ENCODE data around the gene TBC1D17. TPM values are rescaled to one million over a fixed set of nuclear protein-coding genes. Genes with fewer than 3 reads are reported as not detected.
A peak's percentile ranks its signal among the peaks of the same experiment; 100 is the strongest.

The TBC1D17 gene
- total and polyA plus RNA-seq, 2 of the 13 experiments (the other 11 are each of a cell fraction or from before 2014, with no cell fraction given): 9.7 to 16.9 TPM

GRCh38 chr19:49850487-49851342, 26.8 kb upstream of the TBC1D17 start, which contains the start of gene PTOV1 (continued):
- TF ChIP-seq, protein P1, sequence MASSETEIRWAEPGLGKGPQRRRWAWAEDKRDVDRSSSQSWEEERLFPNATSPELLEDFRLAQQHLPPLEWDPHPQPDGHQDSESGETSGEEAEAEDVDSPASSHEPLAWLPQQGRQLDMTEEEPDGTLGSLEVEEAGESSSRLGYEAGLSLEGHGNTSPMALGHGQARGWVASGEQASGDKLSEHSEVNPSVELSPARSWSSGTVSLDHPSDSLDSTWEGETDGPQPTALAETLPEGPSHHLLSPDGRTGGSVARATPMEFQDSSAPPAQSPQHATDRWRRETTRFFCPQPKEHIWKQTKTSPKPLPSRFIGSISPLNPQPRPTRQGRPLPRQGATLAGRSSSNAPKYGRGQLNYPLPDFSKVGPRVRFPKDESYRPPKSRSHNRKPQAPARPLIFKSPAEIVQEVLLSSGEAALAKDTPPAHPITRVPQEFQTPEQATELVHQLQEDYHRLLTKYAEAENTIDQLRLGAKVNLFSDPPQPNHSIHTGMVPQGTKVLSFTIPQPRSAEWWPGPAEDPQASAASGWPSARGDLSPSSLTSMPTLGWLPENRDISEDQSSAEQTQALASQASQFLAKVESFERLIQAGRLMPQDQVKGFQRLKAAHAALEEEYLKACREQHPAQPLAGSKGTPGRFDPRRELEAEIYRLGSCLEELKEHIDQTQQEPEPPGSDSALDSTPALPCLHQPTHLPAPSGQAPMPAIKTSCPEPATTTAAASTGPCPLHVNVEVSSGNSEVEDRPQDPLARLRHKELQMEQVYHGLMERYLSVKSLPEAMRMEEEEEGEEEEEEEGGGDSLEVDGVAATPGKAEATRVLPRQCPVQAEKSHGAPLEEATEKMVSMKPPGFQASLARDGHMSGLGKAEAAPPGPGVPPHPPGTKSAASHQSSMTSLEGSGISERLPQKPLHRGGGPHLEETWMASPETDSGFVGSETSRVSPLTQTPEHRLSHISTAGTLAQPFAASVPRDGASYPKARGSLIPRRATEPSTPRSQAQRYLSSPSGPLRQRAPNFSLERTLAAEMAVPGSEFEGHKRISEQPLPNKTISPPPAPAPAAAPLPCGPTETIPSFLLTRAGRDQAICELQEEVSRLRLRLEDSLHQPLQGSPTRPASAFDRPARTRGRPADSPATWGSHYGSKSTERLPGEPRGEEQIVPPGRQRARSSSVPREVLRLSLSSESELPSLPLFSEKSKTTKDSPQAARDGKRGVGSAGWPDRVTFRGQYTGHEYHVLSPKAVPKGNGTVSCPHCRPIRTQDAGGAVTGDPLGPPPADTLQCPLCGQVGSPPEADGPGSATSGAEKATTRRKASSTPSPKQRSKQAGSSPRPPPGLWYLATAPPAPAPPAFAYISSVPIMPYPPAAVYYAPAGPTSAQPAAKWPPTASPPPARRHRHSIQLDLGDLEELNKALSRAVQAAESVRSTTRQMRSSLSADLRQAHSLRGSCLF (CRISPR knock-in tag; IDR thresholded peaks at IDR 0.05; ENCODE audit: borderline replicate concordance): no peak
- TF ChIP-seq ZNF234 (CRISPR knock-in tag; conservative IDR thresholded peaks at IDR 0.05): no peak
- TF ChIP-seq PCBP2 (optimal IDR thresholded peaks at IDR 0.05; ENCODE audit: low read depth, low read length, poor library complexity, severe bottlenecking): no peak
- no peak for TF ChIP-seq SMC3 (IDR thresholded peaks at IDR 0.05; ENCODE audit: low read length)
- peak; percentile 56 for TF ChIP-seq KMT2B (CRISPR knock-in tag; IDR thresholded peaks at IDR 0.05)
- no peak for TF ChIP-seq HNRNPK (IDR thresholded peaks at IDR 0.05; ENCODE audit: low read depth, low read length, poor library complexity, severe bottlenecking)
- TF ChIP-seq JDP2 (CRISPR knock-in tag; IDR thresholded peaks at IDR 0.05; ENCODE audit: borderline replicate concordance): no peak
- TF ChIP-seq PRPF4 (IDR thresholded peaks at IDR 0.05; ENCODE audit: low read depth, low read length, poor library complexity, severe bottlenecking): no peak
- TF ChIP-seq MED1 (CRISPR knock-in tag; IDR thresholded peaks at IDR 0.05): peak; percentile 51
- TF ChIP-seq ZNF883 (CRISPR knock-in tag; IDR thresholded peaks at IDR 0.05; ENCODE audit: not compliant biosample characterization): peak; percentile 67
- TF ChIP-seq NCOA2 (CRISPR knock-in tag; IDR thresholded peaks at IDR 0.05): peak; percentile 14; the same call in 1 of the 2 replicates
- TF ChIP-seq ZNF788 (CRISPR knock-in tag; IDR thresholded peaks at IDR 0.05; ENCODE audit: borderline replicate concordance): peak; percentile 22; the same call in 1 of the 2 replicates
- TF ChIP-seq, protein P2, sequence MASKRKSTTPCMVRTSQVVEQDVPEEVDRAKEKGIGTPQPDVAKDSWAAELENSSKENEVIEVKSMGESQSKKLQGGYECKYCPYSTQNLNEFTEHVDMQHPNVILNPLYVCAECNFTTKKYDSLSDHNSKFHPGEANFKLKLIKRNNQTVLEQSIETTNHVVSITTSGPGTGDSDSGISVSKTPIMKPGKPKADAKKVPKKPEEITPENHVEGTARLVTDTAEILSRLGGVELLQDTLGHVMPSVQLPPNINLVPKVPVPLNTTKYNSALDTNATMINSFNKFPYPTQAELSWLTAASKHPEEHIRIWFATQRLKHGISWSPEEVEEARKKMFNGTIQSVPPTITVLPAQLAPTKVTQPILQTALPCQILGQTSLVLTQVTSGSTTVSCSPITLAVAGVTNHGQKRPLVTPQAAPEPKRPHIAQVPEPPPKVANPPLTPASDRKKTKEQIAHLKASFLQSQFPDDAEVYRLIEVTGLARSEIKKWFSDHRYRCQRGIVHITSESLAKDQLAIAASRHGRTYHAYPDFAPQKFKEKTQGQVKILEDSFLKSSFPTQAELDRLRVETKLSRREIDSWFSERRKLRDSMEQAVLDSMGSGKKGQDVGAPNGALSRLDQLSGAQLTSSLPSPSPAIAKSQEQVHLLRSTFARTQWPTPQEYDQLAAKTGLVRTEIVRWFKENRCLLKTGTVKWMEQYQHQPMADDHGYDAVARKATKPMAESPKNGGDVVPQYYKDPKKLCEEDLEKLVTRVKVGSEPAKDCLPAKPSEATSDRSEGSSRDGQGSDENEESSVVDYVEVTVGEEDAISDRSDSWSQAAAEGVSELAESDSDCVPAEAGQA (IDR thresholded peaks at IDR 0.05; ENCODE audit: low read depth): no peak
- TF ChIP-seq, protein P2 (CRISPR knock-in tag; IDR thresholded peaks at IDR 0.05; ENCODE audit: borderline replicate concordance): no peak
- no peak for TF ChIP-seq TGIF2 (CRISPR knock-in tag; IDR thresholded peaks at IDR 0.05)
- TF ChIP-seq TAF1 (CRISPR knock-in tag; IDR thresholded peaks at IDR 0.05): peak; percentile 68
- no peak for TF ChIP-seq ZNF235 (CRISPR knock-in tag; IDR thresholded peaks at IDR 0.05; ENCODE audit: borderline replicate concordance)
- no peak for TF ChIP-seq ZNF766 (CRISPR knock-in tag; IDR thresholded peaks at IDR 0.05; ENCODE audit: borderline replicate concordance)
- TF ChIP-seq ZNF326 (CRISPR knock-in tag; IDR thresholded peaks at IDR 0.05; ENCODE audit: borderline replicate concordance): no peak
